ENCODE measurements around the gene TFF3.

Gene TFF3

GRCh38 chr21:42286416-42286815, 28.8 kb downstream of the TFF3 start:
- DNase-seq = no peak

GRCh38 chr21:42285569-42286245, 29.5 kb downstream of the TFF3 start:
- no peak for DNase-seq

GRCh38 chr21:42282715-42283114, 32.5 kb downstream of the TFF3 start:
- DNase-seq = no peak

- DNase-seq = no peak
Observed at GRCh38 chr21:42282021-42282420, 33.2 kb downstream of the TFF3 start.

GRCh38 chr21:42281181-42281680, 34.0 kb downstream of the TFF3 start:
- DNase-seq = no peak

GRCh38 chr21:42280356-42281180, 34.6 kb downstream of the TFF3 start:
- DNase-seq = no peak

GRCh38 chr21:42279888-42280287, 35.3 kb downstream of the TFF3 start:
- DNase-seq = no peak

GRCh38 chr21:42279341-42279871, 35.8 kb downstream of the TFF3 start:
- DNase-seq = no peak

- no peak for DNase-seq
Observed at GRCh38 chr21:42278451-42279149, 36.6 kb downstream of the TFF3 start.

- no peak for DNase-seq
Observed at GRCh38 chr21:42277593-42277992, 37.6 kb downstream of the TFF3 start.

GRCh38 chr21:42276526-42277154, 38.6 kb downstream of the TFF3 start:
- DNase-seq = no peak

- no peak for DNase-seq
Observed at GRCh38 chr21:42276076-42276475, 39.1 kb downstream of the TFF3 start.

- DNase-seq = no peak
Observed at GRCh38 chr21:42272984-42273600, 42.1 kb downstream of the TFF3 start.

GRCh38 chr21:42272109-42272962, 42.9 kb downstream of the TFF3 start:
- no peak for DNase-seq

- no peak for DNase-seq
Observed at GRCh38 chr21:42271065-42271464, 44.1 kb downstream of the TFF3 start.

- no peak for DNase-seq
Observed at GRCh38 chr21:42269386-42269785, 45.8 kb downstream of the TFF3 start.

GRCh38 chr21:42266971-42267556, 48.1 kb downstream of the TFF3 start:
- DNase-seq = no peak

GRCh38 chr21:42265231-42265812, 49.9 kb downstream of the TFF3 start:
- DNase-seq = no peak

- DNase-seq = no peak
Observed at GRCh38 chr21:42264245-42265195, 50.7 kb downstream of the TFF3 start.

Data from SW 1271 (cell line).